Astrocyte (in vitro differentiated cells and primary cell): ENCODE data around the gene YES1.

Source experiments
- CTCF ChIP-seq: IDR thresholded peaks from 2 replicates; pipeline ENCODE4 v1.5.1; 2011; ENCODE audit warnings: low read depth, mild to moderate bottlenecking, inconsistent platforms, low read length, moderate library complexity; ENCODE audit not compliant: insufficient read depth
- EZH2 ChIP-seq: IDR thresholded peaks from 2 replicates; pipeline ENCODE4 v1.6.1; 2012; ENCODE audit warnings: mild to moderate bottlenecking, low read length, inconsistent platforms; ENCODE audit not compliant: insufficient read depth

GRCh38 chr18:711657-712400, 100.2 kb downstream of the YES1 start:
- TF ChIP-seq CTCF: no peak
- no peak for TF ChIP-seq EZH2
